DND-41 (cell line): Measurements from ENCODE around the gene UBE2H.

Experiments
- EZH2 ChIP-seq: IDR thresholded peaks from 3 replicates; pipeline ENCODE4 v1.6.1; 2012; ENCODE audit warnings: borderline replicate concordance, low read depth, mild to moderate bottlenecking, moderate library complexity, low read length, inconsistent platforms; ENCODE audit not compliant: severe bottlenecking
- TF ChIP-seq, protein P1 (sequence below): IDR thresholded peaks from 2 replicates; pipeline ENCODE4 v1.5.1; 2012; ENCODE audit warnings: borderline replicate concordance, low read length, moderate library complexity, mild to moderate bottlenecking; ENCODE audit not compliant: poor library complexity, severe bottlenecking; ENCODE audit errors: extremely low read depth

DNA sequence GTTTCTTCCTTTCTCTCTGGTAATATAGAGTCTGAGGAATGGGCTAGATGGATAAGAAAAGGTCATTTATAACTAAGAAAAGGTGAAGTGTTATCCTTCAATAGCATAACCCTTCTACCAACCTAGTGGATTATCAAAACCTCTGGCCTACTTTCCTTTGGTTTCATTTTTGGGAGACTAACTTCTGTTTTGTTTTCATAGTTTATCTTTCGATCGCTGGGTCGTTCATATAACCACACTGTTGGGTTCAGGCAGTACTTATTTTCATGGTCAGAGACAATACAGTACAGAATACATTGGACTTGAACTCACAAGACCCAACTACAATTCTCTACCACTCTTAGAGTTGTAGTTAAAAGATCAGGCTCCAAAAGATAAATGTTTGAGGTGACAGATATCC, 86.5 kb downstream of the UBE2H start:
- TF ChIP-seq, protein P1, sequence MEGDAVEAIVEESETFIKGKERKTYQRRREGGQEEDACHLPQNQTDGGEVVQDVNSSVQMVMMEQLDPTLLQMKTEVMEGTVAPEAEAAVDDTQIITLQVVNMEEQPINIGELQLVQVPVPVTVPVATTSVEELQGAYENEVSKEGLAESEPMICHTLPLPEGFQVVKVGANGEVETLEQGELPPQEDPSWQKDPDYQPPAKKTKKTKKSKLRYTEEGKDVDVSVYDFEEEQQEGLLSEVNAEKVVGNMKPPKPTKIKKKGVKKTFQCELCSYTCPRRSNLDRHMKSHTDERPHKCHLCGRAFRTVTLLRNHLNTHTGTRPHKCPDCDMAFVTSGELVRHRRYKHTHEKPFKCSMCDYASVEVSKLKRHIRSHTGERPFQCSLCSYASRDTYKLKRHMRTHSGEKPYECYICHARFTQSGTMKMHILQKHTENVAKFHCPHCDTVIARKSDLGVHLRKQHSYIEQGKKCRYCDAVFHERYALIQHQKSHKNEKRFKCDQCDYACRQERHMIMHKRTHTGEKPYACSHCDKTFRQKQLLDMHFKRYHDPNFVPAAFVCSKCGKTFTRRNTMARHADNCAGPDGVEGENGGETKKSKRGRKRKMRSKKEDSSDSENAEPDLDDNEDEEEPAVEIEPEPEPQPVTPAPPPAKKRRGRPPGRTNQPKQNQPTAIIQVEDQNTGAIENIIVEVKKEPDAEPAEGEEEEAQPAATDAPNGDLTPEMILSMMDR: no peak
- no peak for TF ChIP-seq EZH2
